K562 (cell line): ENCODE data around the gene ADGRB3.

ENCODE experiments used
- GATAD2B ChIP-seq: fragments of 450-650 bp; IDR thresholded peaks from 2 replicates; pipeline ENCODE4 v1.6.1; 2017; ENCODE audit warnings: mild to moderate bottlenecking, borderline replicate concordance
- ZFP36 ChIP-seq: fragments of 150-350 bp; IDR thresholded peaks from 2 replicates; pipeline ENCODE4 v1.6.1; 2018; ENCODE audit warnings: low read length, low read depth; ENCODE audit not compliant: partially characterized antibody

GRCh38 chr6:68719761-68720160, 84.7 kb downstream of the ADGRB3 start:
- TF ChIP-seq GATAD2B: no peak
- TF ChIP-seq ZFP36: no peak
